GM21786 (cell line): Measurements from ENCODE around the gene NFE2.

Experiments used
- ATAC-seq: cut with Tn5 transposase; IDR thresholded peaks from one replicate; pipeline ENCODE4 v1.9.1; 2021; ENCODE audit not compliant: unreplicated experiment

Gene NFE2

DNA sequence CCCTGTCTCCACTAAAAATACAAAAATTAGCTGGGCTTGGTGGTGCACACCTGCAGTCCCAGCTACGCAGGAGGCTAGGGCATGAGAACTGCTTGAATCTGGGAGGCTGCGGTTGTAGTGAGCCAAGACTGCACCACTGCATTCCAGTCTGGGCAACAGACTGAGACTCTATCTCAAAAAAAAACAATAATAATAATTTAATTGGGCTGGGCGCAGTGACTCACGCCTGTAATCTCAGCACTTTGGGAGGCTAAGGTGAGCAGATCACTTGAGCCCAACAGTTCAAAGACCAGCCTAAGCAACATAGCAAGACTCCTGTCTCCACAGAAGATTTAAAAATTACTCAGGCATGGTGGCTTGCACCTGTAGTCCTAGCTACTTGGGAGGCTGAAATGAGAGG, 47.6 kb downstream of the NFE2 start:
- no peak for ATAC-seq

DNA sequence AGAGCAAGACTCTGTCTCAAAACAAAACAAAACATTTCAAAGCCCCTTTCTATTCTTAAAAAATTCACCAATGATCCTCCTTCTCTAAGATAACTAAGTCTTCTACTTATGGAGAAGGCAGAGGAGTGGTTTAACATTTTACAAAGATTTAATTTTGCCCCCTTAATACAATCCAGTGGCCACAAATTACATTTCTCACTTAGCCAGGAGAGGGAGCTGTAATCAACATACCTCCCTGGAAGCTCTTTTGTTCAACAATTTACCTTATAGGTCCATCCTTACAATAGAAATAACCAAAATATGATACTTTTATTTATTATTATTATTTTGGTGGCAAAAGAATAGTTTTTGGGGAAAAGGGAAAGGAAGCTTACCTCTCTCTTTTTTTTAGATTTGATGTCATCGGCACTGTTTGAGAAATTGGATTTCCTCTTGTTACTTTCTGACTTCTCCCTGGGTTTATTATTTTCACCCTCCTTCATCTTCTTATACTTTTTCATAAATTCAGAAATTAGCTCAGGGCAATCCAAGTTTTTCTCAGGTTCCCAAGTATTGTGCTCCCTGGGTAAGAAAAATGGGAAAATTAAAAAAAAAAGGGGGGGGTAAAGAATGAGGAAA, 49.0 kb downstream of the NFE2 start:
- ATAC-seq: no peak

DNA sequence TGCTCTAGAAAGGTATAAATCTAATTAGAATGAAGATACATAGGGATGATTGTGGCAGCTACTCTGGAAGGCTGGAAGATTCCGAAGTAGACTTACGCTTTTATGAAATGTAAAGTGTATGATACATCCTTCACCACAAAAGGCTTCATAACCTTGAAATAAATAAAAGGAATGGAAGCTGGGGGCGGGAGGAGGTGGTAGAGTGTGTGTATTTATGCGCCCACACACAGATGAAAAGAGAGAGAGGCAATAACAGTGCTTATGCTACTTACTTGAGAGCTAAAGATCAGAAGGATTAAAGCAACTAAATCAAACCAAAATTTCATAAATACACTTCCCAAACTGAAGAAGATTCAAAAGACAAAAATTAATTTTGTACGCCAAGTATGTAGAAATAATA, 51.3 kb downstream of the NFE2 start:
- no peak for ATAC-seq

DNA sequence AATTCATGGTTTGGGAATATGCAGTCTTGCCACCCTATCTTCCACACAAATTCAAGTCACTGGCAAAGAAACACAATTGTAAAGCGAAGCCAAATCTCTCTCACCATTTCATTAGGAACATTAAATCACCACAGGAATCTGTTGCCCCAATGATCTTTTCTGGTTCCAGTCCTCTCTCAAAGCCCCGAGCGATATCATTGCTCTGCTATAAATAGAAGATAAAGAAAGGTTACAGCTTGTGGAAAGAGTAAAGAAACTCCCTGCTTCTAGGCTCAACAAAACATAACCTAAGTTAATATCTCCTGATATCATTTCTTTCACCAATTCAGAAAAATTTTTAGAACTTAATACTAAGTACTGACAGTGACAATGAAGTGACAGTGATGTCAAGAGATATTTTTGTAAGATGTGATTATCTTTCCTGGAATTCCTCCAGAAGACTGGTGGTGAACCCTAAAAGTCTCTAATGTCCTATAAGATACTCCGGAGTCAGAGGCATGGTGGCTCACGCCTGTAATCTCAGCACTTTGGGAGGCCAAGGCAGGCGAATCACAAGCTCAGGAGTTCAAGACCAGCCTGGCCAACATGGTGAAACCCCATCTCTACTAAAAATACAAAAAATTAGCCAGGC, 54.7 kb downstream of the NFE2 start:
- ATAC-seq: no peak
